AG04450 (cell line): ENCODE results near the gene ELMO2. TPM values are rescaled to one million over a fixed set of nuclear protein-coding genes. Genes with fewer than 3 reads are reported as not detected.

ENCODE experiments used
- CTCF ChIA-PET: fragments of 300-600, 350-600 bp; formaldehyde crosslinking; extraction: SDS; loops from one replicate; lab custom pipeline; 2022; ENCODE audit warnings: antibody characterized with exemption, inconsistent platforms; lab: Charles Lee
- POLR2A ChIA-PET: fragments of 350-600 bp; formaldehyde crosslinking; extraction: SDS; loops from one replicate; lab custom pipeline; 2021; ENCODE audit warnings: antibody characterized with exemption, inconsistent platforms; lab: Yijun Ruan, JAX
- DNase-seq: peaks from one replicate; pipeline ENCODE4 v3.0.0-alpha.2; 2011; ENCODE audit warnings: low read depth, low spot score
- H3K27ac ChIP-seq: one replicate; pipeline ENCODE4 v1.5.1; 2012; ENCODE audit warnings: low read depth, low read length, control low read depth
- H3K27me3 ChIP-seq: one replicate; pipeline ENCODE4 v1.6.0; 2012; ENCODE audit warnings: low read length; ENCODE audit not compliant: control insufficient read depth, insufficient read depth
- H3K4me3 ChIP-seq: 2 replicates; pipeline ENCODE4 v1.5.1; 2011; ENCODE audit warnings: mild to moderate bottlenecking, low read depth, low read length, control low read depth
- H3K9me3 ChIP-seq: 2 replicates; pipeline ENCODE4 v1.5.1; 2012; ENCODE audit warnings: low read length; ENCODE audit not compliant: control insufficient read depth, insufficient read depth
- polyA plus RNA-seq: library from polyadenylated mRNA; depleted of rRNA; stranded (reverse); fragments of >200 nt; gene quantifications from 2 replicates; pipeline ENCODE4 v1.2.3, GENCODE V29; 2011
- TF ChIP-seq, protein P1 (sequence below): IDR thresholded peaks from 2 replicates; pipeline ENCODE4 v1.5.1; 2011; ENCODE audit warnings: low read depth, low read length, control low read depth, inconsistent platforms

The ELMO2 gene
- polyA plus RNA-seq, 1 experiment: 34.4 TPM

DNA sequence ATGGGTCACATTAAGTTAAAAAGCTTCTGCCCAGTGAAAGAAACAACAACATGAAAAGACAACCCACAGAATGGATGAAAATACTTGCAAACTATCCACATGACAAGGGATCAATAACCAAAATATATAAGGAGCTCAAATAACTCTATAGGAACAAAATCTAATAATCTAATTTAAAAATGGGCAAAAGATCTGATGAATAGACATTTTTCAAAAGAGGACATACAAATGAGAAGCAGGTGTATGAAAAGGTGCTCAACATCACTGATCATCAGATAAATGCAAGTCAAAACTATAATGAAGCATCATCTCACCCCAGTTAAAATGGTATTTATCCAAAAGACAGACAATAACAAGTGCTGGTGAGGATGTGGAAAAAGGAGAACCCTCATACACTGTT is 21.0 kb upstream of the ELMO2 start:
- TF ChIP-seq, protein P1, sequence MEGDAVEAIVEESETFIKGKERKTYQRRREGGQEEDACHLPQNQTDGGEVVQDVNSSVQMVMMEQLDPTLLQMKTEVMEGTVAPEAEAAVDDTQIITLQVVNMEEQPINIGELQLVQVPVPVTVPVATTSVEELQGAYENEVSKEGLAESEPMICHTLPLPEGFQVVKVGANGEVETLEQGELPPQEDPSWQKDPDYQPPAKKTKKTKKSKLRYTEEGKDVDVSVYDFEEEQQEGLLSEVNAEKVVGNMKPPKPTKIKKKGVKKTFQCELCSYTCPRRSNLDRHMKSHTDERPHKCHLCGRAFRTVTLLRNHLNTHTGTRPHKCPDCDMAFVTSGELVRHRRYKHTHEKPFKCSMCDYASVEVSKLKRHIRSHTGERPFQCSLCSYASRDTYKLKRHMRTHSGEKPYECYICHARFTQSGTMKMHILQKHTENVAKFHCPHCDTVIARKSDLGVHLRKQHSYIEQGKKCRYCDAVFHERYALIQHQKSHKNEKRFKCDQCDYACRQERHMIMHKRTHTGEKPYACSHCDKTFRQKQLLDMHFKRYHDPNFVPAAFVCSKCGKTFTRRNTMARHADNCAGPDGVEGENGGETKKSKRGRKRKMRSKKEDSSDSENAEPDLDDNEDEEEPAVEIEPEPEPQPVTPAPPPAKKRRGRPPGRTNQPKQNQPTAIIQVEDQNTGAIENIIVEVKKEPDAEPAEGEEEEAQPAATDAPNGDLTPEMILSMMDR: no peak
- ChIA-PET CTCF (no interaction called here), POLR2A (no interaction called here)
- no peak overlapping the region for H3K27ac ChIP-seq
- no peak overlapping the region for H3K4me3 ChIP-seq
- DNase-seq: no peak
- peaks cover 9% of the 10 kb centered on the region for H3K27me3 ChIP-seq
- H3K9me3 ChIP-seq: no peaks in the 10 kb centered on the region

DNA sequence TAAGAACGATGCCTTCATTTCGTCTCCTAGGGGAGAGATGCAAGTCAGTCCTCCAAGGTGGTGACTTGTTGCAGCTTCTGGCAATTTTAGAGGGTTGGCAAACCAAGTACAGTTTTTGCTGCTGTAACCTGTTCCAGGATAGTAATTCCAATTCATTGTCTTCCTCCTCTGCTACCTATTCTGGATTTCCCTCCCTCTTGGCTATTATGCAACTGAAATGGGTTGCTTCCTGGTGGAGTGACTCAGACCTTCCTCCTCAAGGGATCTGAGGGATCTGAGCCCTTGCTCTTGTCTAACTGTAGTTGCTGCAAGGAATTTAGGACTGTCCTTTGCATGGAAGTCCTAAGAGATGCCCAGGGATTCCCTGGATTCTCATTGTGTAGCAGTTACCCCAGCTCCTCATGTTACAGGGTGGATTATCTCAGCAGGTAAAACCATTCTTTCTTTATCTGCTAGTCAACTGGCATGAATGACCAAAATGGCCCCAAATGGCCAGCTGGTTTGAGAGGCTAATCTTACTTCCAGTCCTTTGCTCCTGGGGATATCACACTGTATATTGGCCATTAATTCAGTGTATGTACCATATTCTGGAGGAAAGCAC is 17.6 kb upstream of the ELMO2 start:
- Histone ChIP-seq H3K4me3 (no peak overlapping the region), H3K27me3 (peaks cover 7% of the 10 kb centered on the region), H3K9me3 (no peaks in the 10 kb centered on the region), H3K27ac (no peak overlapping the region)
- no peak for DNase-seq
- TF ChIP-seq, protein P1: no peak
- POLR2A ChIA-PET: no interaction called here
- CTCF ChIA-PET: no interaction called here

DNA sequence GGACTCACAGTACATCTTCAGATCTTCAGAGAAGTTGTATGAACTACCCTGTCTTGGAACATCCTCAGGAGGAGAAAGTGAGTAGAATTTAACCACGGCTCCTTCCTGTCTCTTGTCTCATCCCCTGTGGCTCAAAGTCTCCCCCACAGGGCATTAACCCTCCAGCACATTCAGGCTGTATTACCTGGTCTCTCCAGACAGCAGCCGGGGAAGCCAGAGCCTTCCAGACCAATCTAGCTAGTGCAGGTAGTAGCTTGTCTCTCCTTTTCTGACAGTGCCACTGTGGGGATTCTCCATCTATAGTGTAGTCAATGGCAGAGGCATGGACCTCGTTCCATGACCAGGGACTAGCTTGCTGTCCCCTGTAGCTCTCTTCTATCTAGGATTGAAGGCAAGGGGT is 16.9 kb upstream of the ELMO2 start:
- CTCF ChIA-PET: interaction anchor here (1.0 kb wide), 1 partner anchor 40 kb away, joined by 3 read pairs; no protein-coding TSS in a partner anchor

DNA sequence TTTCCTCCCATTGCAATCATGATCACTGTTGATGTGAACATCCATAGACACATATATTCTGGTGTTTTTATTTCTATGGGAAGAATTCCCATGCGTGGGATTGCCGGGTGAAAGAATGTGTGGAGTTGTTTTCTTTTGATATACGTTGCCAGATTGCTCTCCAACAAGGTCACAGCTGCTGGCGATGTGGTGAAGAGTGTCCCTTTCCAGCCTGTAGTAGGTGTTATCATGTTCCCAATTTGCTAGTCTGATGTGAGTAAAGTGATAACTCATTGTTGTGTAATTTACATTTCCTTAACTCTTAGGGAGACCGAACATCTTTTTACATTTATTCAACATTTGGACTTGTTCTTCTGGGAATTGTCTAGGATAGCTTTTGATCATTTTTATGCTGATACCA is 14.5 kb upstream of the ELMO2 start:
- Histone ChIP-seq H3K9me3 (no peaks in the 10 kb centered on the region), H3K27me3 (peaks cover 7% of the 10 kb centered on the region), H3K27ac (no peak overlapping the region), H3K4me3 (no peak overlapping the region)
- CTCF ChIA-PET: interaction anchor here (0.6 to 1.3 kb wide), 3 partner anchors 9 to 1047 kb away, joined by 3 to 4 read pairs (median 3); no protein-coding TSS in a partner anchor
- no peak for DNase-seq
- POLR2A ChIA-PET: no interaction called here
- TF ChIP-seq, protein P1: no peak

More for the DNA sequence above, 16.9 kb upstream of the ELMO2 start:
- Histone ChIP-seq H3K27me3 (peaks cover 7% of the 10 kb centered on the region), H3K4me3 (no peak overlapping the region), H3K27ac (no peak overlapping the region), H3K9me3 (no peaks in the 10 kb centered on the region)
- TF ChIP-seq, protein P1: no peak
- no peak for DNase-seq
- POLR2A ChIA-PET: interaction anchor here (0.6 kb wide), 1 partner anchor 1324 kb away, joined by 3 read pairs; no protein-coding TSS in a partner anchor

DNA sequence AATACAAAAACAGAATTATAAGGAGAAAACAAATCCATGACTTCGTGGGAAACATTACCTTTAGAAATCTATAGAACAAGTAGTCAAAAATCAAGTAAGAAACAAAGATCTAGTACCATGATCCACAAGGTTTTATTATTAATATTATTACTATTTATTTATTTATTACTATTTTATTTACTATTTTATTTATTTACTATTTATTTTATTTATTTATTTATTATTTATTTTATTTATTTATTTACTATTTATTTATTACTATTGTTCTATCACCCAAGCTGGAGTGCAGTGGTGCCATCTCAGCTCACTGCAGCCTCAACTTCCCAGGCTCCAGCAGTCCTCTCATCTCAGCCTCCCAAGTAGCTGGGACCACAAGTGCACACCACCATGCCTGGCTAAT is 13.5 kb upstream of the ELMO2 start:
- no peaks in the 10 kb centered on the region for H3K9me3 ChIP-seq
- peaks cover 12% of the 10 kb centered on the region for H3K27me3 ChIP-seq
- H3K4me3 ChIP-seq: no peak overlapping the region
- no peak overlapping the region for H3K27ac ChIP-seq
- POLR2A ChIA-PET: no interaction called here
- TF ChIP-seq, protein P1: no peak
- CTCF ChIA-PET: interaction anchor here (1.3 kb wide), 1 partner anchor 288 kb away, joined by 4 read pairs; no protein-coding TSS in a partner anchor
- DNase-seq: no peak
